SU-DHL-6 (cell line): ENCODE results near the gene SPTBN1.

Experiments
- H2AFZ ChIP-seq: fragments of 200-600 bp; sonication (generic); 2 replicates; pipeline ENCODE4 v1.6.1; 2014; ENCODE audit warnings: low read depth, mild to moderate bottlenecking, moderate library complexity, mixed read lengths, antibody characterized with exemption, low read length; ENCODE audit not compliant: severe bottlenecking
- H3F3A ChIP-seq: fragments of 200-600 bp; shearing (Covaris generic); 2 replicates; pipeline ENCODE4 v1.6.0; 2016; ENCODE audit warnings: antibody characterized with exemption, mild to moderate bottlenecking; ENCODE audit not compliant: insufficient read depth
- H3K27ac ChIP-seq: fragments of 200-600 bp; sonication (generic); 2 replicates; pipeline ENCODE4 v1.5.1; 2016; ENCODE audit warnings: low read depth, mild to moderate bottlenecking, low read length, moderate library complexity, mixed read lengths
- H3K27me3 ChIP-seq: fragments of 200-600 bp; sonication (generic), shearing (Covaris generic); 2 replicates; pipeline ENCODE4 v1.6.0; 2014; ENCODE audit warnings: mild to moderate bottlenecking, low read length
- H3K36me3 ChIP-seq: fragments of 200-600 bp; sonication (generic); 2 replicates; pipeline ENCODE4 v1.6.1; 2014; ENCODE audit warnings: mild to moderate bottlenecking, low read length, mixed read lengths
- H3K4me2 ChIP-seq: fragments of 300-600, 200-600 bp; shearing (Covaris generic), sonication (generic); 2 replicates; pipeline ENCODE4 v1.6.0; 2014; ENCODE audit warnings: low read length, low read depth, mild to moderate bottlenecking; ENCODE audit not compliant: poor library complexity, severe bottlenecking
- H3K4me3 ChIP-seq: fragments of 200-600 bp; sonication (generic); 2 replicates; pipeline ENCODE4 v1.5.1; 2014; ENCODE audit warnings: antibody characterized with exemption, low read length, mild to moderate bottlenecking, mixed read lengths; ENCODE audit not compliant: insufficient read depth, poor library complexity, severe bottlenecking
- H3K79me2 ChIP-seq: fragments of 200-600 bp; sonication (generic); 2 replicates; pipeline ENCODE4 v1.6.1; 2014; ENCODE audit warnings: mild to moderate bottlenecking, low read length, moderate library complexity; ENCODE audit not compliant: insufficient read depth
- H3K9ac ChIP-seq: fragments of 200-600 bp; sonication (generic); 2 replicates; pipeline ENCODE4 v1.7.0; 2014; ENCODE audit warnings: mild to moderate bottlenecking, low read length
- H3K9me2 ChIP-seq: fragments of 200-600 bp; sonication (generic); replicated peaks from 2 replicates; pipeline ENCODE4 v1.6.1; 2014; ENCODE audit warnings: low read length; ENCODE audit not compliant: insufficient read depth
- H3K9me3 ChIP-seq: fragments of 200-600 bp; sonication (generic); 2 replicates; pipeline ENCODE4 v1.6.1; 2014; ENCODE audit warnings: low read length, mixed read lengths; ENCODE audit not compliant: insufficient read depth
- H4K20me1 ChIP-seq: fragments of 200-600 bp; sonication (generic); 2 replicates; pipeline ENCODE4 v1.6.1; 2014; ENCODE audit warnings: low read depth, mild to moderate bottlenecking, antibody characterized with exemption, low read length, moderate library complexity, mixed read lengths
- EZH2phosphoT487 ChIP-seq: fragments of 200-600 bp; sonication (generic), shearing (Covaris generic); conservative IDR thresholded peaks from 2 replicates; pipeline ENCODE4 v1.6.1; 2018; ENCODE audit warnings: mild to moderate bottlenecking, antibody characterized with exemption, low read length, moderate library complexity, mixed read lengths
- TF ChIP-seq, protein P1 (sequence below): fragments of 200-600 bp; sonication (generic); IDR thresholded peaks from one replicate; pipeline ENCODE4 v1.5.1; 2017; ENCODE audit warnings: antibody characterized with exemption, mild to moderate bottlenecking, low read length, moderate library complexity; ENCODE audit not compliant: insufficient read depth, poor library complexity, severe bottlenecking

Gene SPTBN1

DNA sequence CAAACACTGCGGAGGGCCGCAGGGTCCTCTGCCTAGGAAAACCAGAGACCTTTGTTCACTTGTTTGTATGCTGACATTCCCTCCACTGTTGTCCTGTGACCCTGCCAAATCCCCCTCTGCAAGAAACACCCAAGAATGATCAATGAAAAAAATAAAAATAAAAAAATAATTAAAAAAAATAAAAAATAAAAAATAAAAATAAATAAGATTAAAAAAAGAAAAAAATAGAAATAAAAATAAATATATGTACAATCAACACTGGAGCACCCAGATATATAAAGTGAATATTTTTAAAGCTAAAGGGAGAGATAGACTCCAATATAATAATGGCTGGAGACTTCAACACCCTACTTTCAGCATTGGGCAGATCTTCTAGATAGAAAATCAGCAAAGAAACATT lies 243.5 kb downstream of the SPTBN1 start:
- Histone ChIP-seq H3K27me3 (no peaks in the 10 kb centered on the region), H3K36me3 (no peaks in the 10 kb centered on the region; the same call in 1 of the 2 replicates), H3K9me3 (no peaks in the 10 kb centered on the region), H3F3A (no peaks in the 10 kb centered on the region), H3K4me3 (no peak overlapping the region), H4K20me1 (no peaks in the 10 kb centered on the region), H3K79me2 (no peaks in the 10 kb centered on the region), H3K27ac (no peak overlapping the region), H3K9me2 (no peaks in the 10 kb centered on the region), H2AFZ (no peak overlapping the region), H3K9ac (no peak overlapping the region), H3K4me2 (no peak overlapping the region)
- TF ChIP-seq, protein P1, sequence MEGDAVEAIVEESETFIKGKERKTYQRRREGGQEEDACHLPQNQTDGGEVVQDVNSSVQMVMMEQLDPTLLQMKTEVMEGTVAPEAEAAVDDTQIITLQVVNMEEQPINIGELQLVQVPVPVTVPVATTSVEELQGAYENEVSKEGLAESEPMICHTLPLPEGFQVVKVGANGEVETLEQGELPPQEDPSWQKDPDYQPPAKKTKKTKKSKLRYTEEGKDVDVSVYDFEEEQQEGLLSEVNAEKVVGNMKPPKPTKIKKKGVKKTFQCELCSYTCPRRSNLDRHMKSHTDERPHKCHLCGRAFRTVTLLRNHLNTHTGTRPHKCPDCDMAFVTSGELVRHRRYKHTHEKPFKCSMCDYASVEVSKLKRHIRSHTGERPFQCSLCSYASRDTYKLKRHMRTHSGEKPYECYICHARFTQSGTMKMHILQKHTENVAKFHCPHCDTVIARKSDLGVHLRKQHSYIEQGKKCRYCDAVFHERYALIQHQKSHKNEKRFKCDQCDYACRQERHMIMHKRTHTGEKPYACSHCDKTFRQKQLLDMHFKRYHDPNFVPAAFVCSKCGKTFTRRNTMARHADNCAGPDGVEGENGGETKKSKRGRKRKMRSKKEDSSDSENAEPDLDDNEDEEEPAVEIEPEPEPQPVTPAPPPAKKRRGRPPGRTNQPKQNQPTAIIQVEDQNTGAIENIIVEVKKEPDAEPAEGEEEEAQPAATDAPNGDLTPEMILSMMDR: no peak

DNA sequence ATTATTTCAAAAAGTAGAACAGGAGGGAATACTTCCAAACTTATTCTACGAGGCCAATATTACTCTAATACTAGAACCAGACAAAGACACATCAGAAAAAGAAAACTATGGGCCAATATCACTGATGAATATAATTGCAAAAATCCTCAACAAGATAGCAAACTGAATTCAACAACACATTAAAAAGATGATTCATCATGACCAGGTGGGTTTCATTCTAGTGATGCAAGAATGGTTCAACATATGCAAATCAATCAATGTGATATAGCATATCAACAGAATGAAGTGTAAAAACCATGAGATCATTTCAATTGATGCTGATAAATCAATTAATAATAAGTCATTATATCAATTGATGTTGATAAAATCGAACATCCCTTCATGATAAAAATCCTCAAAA lies 244.9 kb downstream of the SPTBN1 start:
- no peak overlapping the region for H3K27ac ChIP-seq
- no peak overlapping the region for H3K4me2 ChIP-seq
- no peaks in the 10 kb centered on the region for H4K20me1 ChIP-seq
- H2AFZ ChIP-seq: no peak overlapping the region
- H3K4me3 ChIP-seq: no peak overlapping the region
- no peak overlapping the region for H3K9ac ChIP-seq
- no peaks in the 10 kb centered on the region for H3K9me2 ChIP-seq
- H3F3A ChIP-seq: no peaks in the 10 kb centered on the region
- no peaks in the 10 kb centered on the region for H3K27me3 ChIP-seq
- TF ChIP-seq, protein P1: no peak
- TF ChIP-seq EZH2phosphoT487: no peak
- no peaks in the 10 kb centered on the region; the same call in 1 of the 2 replicates for H3K36me3 ChIP-seq
- no peaks in the 10 kb centered on the region for H3K9me3 ChIP-seq
- H3K79me2 ChIP-seq: no peaks in the 10 kb centered on the region

DNA sequence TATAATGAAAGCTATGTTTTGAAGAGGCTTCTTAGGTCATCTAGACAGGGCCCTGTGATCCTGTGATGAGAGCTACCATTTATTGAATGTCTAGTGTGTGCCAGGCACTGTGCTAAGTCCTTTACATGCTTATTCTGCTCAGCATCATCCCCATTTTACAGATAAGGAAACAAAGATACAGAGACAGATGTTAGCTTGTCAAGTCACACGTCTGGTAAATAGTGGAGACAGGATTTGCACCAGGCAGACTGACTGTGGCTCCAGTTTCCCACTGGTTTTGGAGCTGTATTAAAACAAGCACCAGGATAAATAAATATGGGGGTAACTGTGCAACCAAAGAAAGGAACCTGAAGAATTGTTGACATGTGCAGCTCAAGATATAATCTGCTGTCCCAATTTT lies 248.1 kb downstream of the SPTBN1 start:
- Histone ChIP-seq H3K27me3 (no peaks in the 10 kb centered on the region), H3K4me2 (no peak overlapping the region), H3F3A (no peaks in the 10 kb centered on the region), H3K9me3 (no peaks in the 10 kb centered on the region), H3K4me3 (no peak overlapping the region), H3K27ac (no peak overlapping the region), H3K9me2 (no peaks in the 10 kb centered on the region), H3K79me2 (no peaks in the 10 kb centered on the region), H4K20me1 (no peaks in the 10 kb centered on the region), H2AFZ (peak overlapping the region; percentile 23), H3K9ac (no peak overlapping the region), H3K36me3 (no peaks in the 10 kb centered on the region; the same call in 1 of the 2 replicates)
- TF ChIP-seq, protein P1: no peak
- no peak for TF ChIP-seq EZH2phosphoT487
